Measurements from ENCODE around the gene KRTAP4-11. TPM values are rescaled to one million over a fixed set of nuclear protein-coding genes. Genes with fewer than 3 reads are reported as not detected.
"Not testable (repeated sequence)": the region's sequence is repeated elsewhere in the genome, so short reads cannot be mapped to it uniquely, and the experiment has no call there.

Gene KRTAP4-11
- total RNA-seq: not detected

- DNase-seq; H3K27ac ChIP-seq; H3K9me3 ChIP-seq; H3K27me3 ChIP-seq; H3K4me3 ChIP-seq; intact Hi-C loops (cut with DNase I; ENCODE audit: low total_unique reads); H3K4me1 ChIP-seq; H3K36me3 ChIP-seq: not testable (repeated sequence)
Measured at GRCh38 chr17:41117846-41118386, at the start of gene KRTAP4-11. TSS of gene KRTAP4-11 (minus strand) at chr17:41118373. CDS start at chr17:41118315, 58 bp downstream.

GRCh38 chr17:41167561-41167960 is 49.4 kb upstream of the KRTAP4-11 start:
- TF ChIP-seq CTCF (IDR thresholded peaks at IDR 0.05): no peak
- no peak for TF ChIP-seq POLR2A (IDR thresholded peaks at IDR 0.05)
- intact Hi-C loops (cut with DNase I; ENCODE audit: low total_unique reads): no loop called here
- no peak overlapping the region for H3K27ac ChIP-seq
- no peak overlapping the region for H3K4me3 ChIP-seq
- DNase-seq: no peak
- H3K4me1 ChIP-seq: no peaks in the 10 kb centered on the region
- no peaks in the 10 kb centered on the region for H3K27me3 ChIP-seq
- H3K9me3 ChIP-seq: no peaks in the 10 kb centered on the region
- no peaks in the 10 kb centered on the region for H3K36me3 ChIP-seq

- intact Hi-C loops (cut with DNase I; ENCODE audit: low total_unique reads): no loop called here
- DNase-seq: no peak
- no peaks in the 10 kb centered on the region for H3K9me3 ChIP-seq
- H3K4me3 ChIP-seq: no peak overlapping the region
- no peak overlapping the region for H3K27ac ChIP-seq
- TF ChIP-seq POLR2A (IDR thresholded peaks at IDR 0.05) (no peak), CTCF (IDR thresholded peaks at IDR 0.05) (no peak)
- no peaks in the 10 kb centered on the region for H3K4me1 ChIP-seq
- no peaks in the 10 kb centered on the region for H3K36me3 ChIP-seq
- H3K27me3 ChIP-seq: no peaks in the 10 kb centered on the region
Measured at GRCh38 chr17:41163828-41164227, 45.7 kb upstream of the KRTAP4-11 start.

GRCh38 chr17:41160648-41161047 is 42.5 kb upstream of the KRTAP4-11 start, which contains the start of gene KRTAP4-4:
TSS of gene KRTAP4-4 (minus strand) at chr17:41160748. CDS start at chr17:41160691, 57 bp downstream.
- no peak for DNase-seq

GRCh38 chr17:41160190-41160589 is 42.0 kb upstream of the KRTAP4-11 start:
- intact Hi-C loops (cut with DNase I; ENCODE audit: low total_unique reads); H3K36me3 ChIP-seq; H3K27me3 ChIP-seq; DNase-seq; H3K27ac ChIP-seq; H3K4me3 ChIP-seq; H3K9me3 ChIP-seq; H3K4me1 ChIP-seq: not testable (repeated sequence)

More at GRCh38 chr17:41160648-41161047, 42.5 kb upstream of the KRTAP4-11 start, which contains the start of gene KRTAP4-4:
- Histone ChIP-seq H3K36me3 (no peaks in the 10 kb centered on the region), H3K27ac (no peak within 1 kb of the TSS), H3K9me3 (no peaks in the 10 kb centered on the region), H3K4me3 (no peak within 1 kb of the TSS), H3K27me3 (no peaks in the 10 kb centered on the region), H3K4me1 (no peaks in the 10 kb centered on the region)
- TF ChIP-seq CTCF (IDR thresholded peaks at IDR 0.05): no peak
- no peak for TF ChIP-seq POLR2A (IDR thresholded peaks at IDR 0.05)
- intact Hi-C loops (cut with DNase I; ENCODE audit: low total_unique reads): no loop called here

- intact Hi-C loops (cut with DNase I; ENCODE audit: low total_unique reads): no loop called here
- Histone ChIP-seq H3K4me1 (no peaks in the 10 kb centered on the region), H3K4me3 (no peak overlapping the region), H3K27me3 (no peaks in the 10 kb centered on the region), H3K9me3 (no peaks in the 10 kb centered on the region), H3K36me3 (no peaks in the 10 kb centered on the region), H3K27ac (no peak overlapping the region)
- DNase-seq: no peak
- no peak for TF ChIP-seq POLR2A (IDR thresholded peaks at IDR 0.05)
- no peak for TF ChIP-seq CTCF (IDR thresholded peaks at IDR 0.05)
Measured at GRCh38 chr17:41153856-41154255, 35.7 kb upstream of the KRTAP4-11 start.

Data from uterus (tissue), 4 donors.